ENCODE results near the gene CES2. TPM values are rescaled to one million over a fixed set of nuclear protein-coding genes. Genes with fewer than 3 reads are reported as not detected.

CES2 gene
- total and polyA plus RNA-seq, 2 of the 8 experiments (the other 6 are each of a cell fraction or from before 2014, with no cell fraction given): 8.6 to 14.7 TPM

GRCh38 chr16:66920299-66920590, 15.1 kb upstream of the CES2 start:
- POLR2A ChIA-PET (ENCODE audit: partially characterized antibody): interaction anchor here (1.3 kb wide), 2 partner anchors 13 to 16 kb away, joined by 3 read pairs; no protein-coding TSS in a partner anchor
- FAIRE-seq (no peak), DNase-seq (ENCODE audit: low read depth in 1 of 2, low spot score in 2 of 2) (no peak)
- Histone ChIP-seq H2BK120ac (replicated peaks; ENCODE audit: low read depth, low read length) (no peak overlapping the region), H3K36me3 (ENCODE audit: control insufficient read depth in 2 of 4, insufficient read depth in 4 of 4, low read length in 3 of 4) (no peaks in the 10 kb centered on the region), H2BK12ac (ENCODE audit: low read depth, low read length) (no peak overlapping the region), H3K23ac (ENCODE audit: insufficient read length) (no peak overlapping the region), H3K23me2 (ENCODE audit: low read depth, low read length) (peaks cover 3% of the 10 kb centered on the region; the same call in 1 of the 2 replicates), H4K5ac (ENCODE audit: insufficient read length, low read depth, low read length) (no peak overlapping the region), H3K27me3 (replicated peaks in 1 of 4; ENCODE audit: control insufficient read depth in 3 of 4, extremely low read depth in 1 of 4, insufficient read depth in 3 of 4, low read length in 3 of 4) (peaks cover 9 to 24% (median 18%) of the 10 kb centered on the region in 4 experiments; a peak in 6 of 7 replicates), H2BK20ac (ENCODE audit: low read length) (no peak overlapping the region), H3K79me1 (ENCODE audit: low read depth, low read length) (peaks cover 2% of the 10 kb centered on the region; the same call in 1 of the 2 replicates), H2BK5ac (ENCODE audit: low read depth, low read length) (no peak overlapping the region), H3K4me1 (replicated peaks in 1 of 4; ENCODE audit: control insufficient read depth in 3 of 4, insufficient read depth in 4 of 4, low read length in 3 of 4) (no peaks in the 10 kb centered on the region; a peak in 1 of 7 replicates), H3K9ac (replicated peaks in 1 of 4; ENCODE audit: extremely low read depth in 1 of 4, low read depth in 3 of 4, low read length in 3 of 4) (no peak overlapping the region), H3K4ac (replicated peaks; ENCODE audit: insufficient read length, low read depth, low read length) (no peak overlapping the region), H3K56ac (replicated peaks; ENCODE audit: insufficient read length, low read depth, low read length) (no peak overlapping the region), H3K9me3 (ENCODE audit: insufficient read depth in 2 of 2, low read depth in 1 of 2, low read length in 1 of 2) (no peaks in the 10 kb centered on the region), H4K91ac (replicated peaks; ENCODE audit: insufficient read length, low read length) (no peak overlapping the region), H3K18ac (ENCODE audit: extremely low read depth, low read length) (no peak overlapping the region), H3K4me3 (ENCODE audit: extremely low read depth in 1 of 4, insufficient read depth in 2 of 4, low read depth in 3 of 4, low read length in 4 of 4) (no peak overlapping the region), H4K20me1 (replicated peaks in 1 of 2; ENCODE audit: control insufficient read depth in 1 of 2, insufficient read depth in 2 of 2, low read length in 2 of 2) (peaks cover 0 to 4% of the 10 kb centered on the region in 2 experiments), H2BK15ac (ENCODE audit: low read length) (no peak overlapping the region), H3K27ac (ENCODE audit: low read depth, low read length) (no peak overlapping the region), H3K4me2 (ENCODE audit: insufficient read depth in 1 of 2, low read depth in 2 of 2, low read length in 2 of 2) (no peak overlapping the region), H3K79me2 (ENCODE audit: control insufficient read depth in 1 of 2, insufficient read depth in 2 of 2, low read length in 2 of 2) (no peaks in the 10 kb centered on the region), H2AK5ac (ENCODE audit: low read depth, low read length) (no peak overlapping the region), H2AFZ (ENCODE audit: low read length) (no peak overlapping the region), H4K8ac (ENCODE audit: extremely low read depth, insufficient read depth, low read length) (no peak overlapping the region), H3K14ac (ENCODE audit: insufficient read length) (no peak overlapping the region)
- CTCF ChIA-PET (ENCODE audit: partially characterized antibody): interaction anchor here (0.8 to 42.0 kb wide), 5 partner anchors 5 to 92 kb away, joined by 3 to 1009 read pairs (median 5); partner anchors contain the start of genes CDH16, PDP2 and RRAD
- 71% methylated on average over 2 of the region's 2 CpGs; no CpG with 5 or more reads in 1 of the 2 experiments for WGBS, 2 experiments (ENCODE audit: extremely low coverage in 1 of 2, insufficient coverage in 1 of 2, insufficient read length in 1 of 2, insufficient replicate concordance in 2 of 2, low coverage in 1 of 2, low lambda C conversion rate in 2 of 2, missing lambda C conversion rate in 1 of 2)
- TF ChIP-seq POLR2AphosphoS5 (IDR thresholded peaks at IDR 0.05; ENCODE audit: low read depth, low read length): no peak
- no peak for TF ChIP-seq RXRA (IDR thresholded peaks at IDR 0.05; ENCODE audit: insufficient read depth, low read depth, low read length)
- TF ChIP-seq CTBP2 (IDR thresholded peaks at IDR 0.05; ENCODE audit: borderline replicate concordance, insufficient read depth, insufficient read length, low read length): no peak
- no peak for TF ChIP-seq SP4 (IDR thresholded peaks at IDR 0.05; ENCODE audit: low read length)
- TF ChIP-seq BRCA1 (IDR thresholded peaks at IDR 0.05; ENCODE audit: low read depth, low read length): no peak
- no peak for TF ChIP-seq CTCF (IDR thresholded peaks at IDR 0.05; ENCODE audit: control extremely low read depth in 1 of 3, insufficient read depth in 1 of 3, low read depth in 1 of 3, low read length in 3 of 3)
- no peak for TF ChIP-seq SIX5 (IDR thresholded peaks at IDR 0.05; ENCODE audit: low read depth, low read length)
- TF ChIP-seq ATF3 (IDR thresholded peaks at IDR 0.05; ENCODE audit: insufficient read depth, low read depth, low read length): no peak
- no peak for TF ChIP-seq CEBPB (IDR thresholded peaks at IDR 0.05; ENCODE audit: low read depth, low read length)
- TF ChIP-seq CBX5 (IDR thresholded peaks at IDR 0.05; ENCODE audit: low read depth, low read length): no peak
- TF ChIP-seq CBX8 (IDR thresholded peaks at IDR 0.05; ENCODE audit: borderline replicate concordance, low read depth, low read length): no peak
- TF ChIP-seq JUND (IDR thresholded peaks at IDR 0.05; ENCODE audit: low read length): no peak

Data from H1 (cell line).